ENCODE measurements around the gene PTPRM.

DNA sequence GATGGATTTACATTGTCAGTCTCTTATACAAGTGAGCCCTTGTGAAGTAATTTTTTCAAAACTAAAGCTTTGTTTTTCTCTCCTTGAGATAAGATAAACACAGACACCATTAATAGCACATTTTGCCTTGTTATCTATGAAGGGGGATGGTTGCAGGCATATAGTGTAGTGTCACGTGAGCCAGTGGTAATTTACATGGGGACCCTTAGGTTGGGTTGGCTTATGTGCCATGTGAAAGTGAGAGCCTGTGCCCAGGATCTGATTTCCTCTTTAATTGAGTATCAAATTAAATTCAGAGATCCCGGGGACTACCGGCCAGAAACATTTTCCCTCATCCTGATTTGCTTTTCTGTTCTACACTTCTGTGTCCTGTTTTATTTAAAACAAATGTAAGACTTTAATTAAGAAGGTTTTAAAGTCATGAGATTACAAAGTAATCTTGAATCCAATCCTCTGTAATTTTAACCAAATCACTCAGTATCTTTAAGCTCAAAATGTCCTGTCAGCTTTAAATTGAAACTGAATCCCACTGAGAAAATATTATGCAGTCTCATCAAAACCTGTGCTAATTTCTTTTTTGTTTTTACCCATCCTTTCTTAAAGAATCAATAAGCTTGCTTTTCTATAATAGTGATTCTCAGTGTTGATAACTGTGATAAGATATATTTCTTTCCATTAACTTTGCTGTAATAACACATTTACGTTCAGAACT is 63.8 kb downstream of the PTPRM start:
- TF ChIP-seq EZH2phosphoT487 (IDR thresholded peaks at IDR 0.05; ENCODE audit: borderline replicate concordance, low read depth) (no peak), EP300 (IDR thresholded peaks at IDR 0.05; ENCODE audit: borderline replicate concordance in 1 of 2, low read depth in 1 of 2, low read length in 1 of 2) (peak in 1 of 2 experiments; percentile 65; a peak in 2 of 4 replicates), POLR2AphosphoS5 (IDR thresholded peaks at IDR 0.05; ENCODE audit: low read depth, low read length) (no peak), YY1 (IDR thresholded peaks at IDR 0.05; ENCODE audit: low read depth) (no peak)
- TF ChIP-seq, protein P1, sequence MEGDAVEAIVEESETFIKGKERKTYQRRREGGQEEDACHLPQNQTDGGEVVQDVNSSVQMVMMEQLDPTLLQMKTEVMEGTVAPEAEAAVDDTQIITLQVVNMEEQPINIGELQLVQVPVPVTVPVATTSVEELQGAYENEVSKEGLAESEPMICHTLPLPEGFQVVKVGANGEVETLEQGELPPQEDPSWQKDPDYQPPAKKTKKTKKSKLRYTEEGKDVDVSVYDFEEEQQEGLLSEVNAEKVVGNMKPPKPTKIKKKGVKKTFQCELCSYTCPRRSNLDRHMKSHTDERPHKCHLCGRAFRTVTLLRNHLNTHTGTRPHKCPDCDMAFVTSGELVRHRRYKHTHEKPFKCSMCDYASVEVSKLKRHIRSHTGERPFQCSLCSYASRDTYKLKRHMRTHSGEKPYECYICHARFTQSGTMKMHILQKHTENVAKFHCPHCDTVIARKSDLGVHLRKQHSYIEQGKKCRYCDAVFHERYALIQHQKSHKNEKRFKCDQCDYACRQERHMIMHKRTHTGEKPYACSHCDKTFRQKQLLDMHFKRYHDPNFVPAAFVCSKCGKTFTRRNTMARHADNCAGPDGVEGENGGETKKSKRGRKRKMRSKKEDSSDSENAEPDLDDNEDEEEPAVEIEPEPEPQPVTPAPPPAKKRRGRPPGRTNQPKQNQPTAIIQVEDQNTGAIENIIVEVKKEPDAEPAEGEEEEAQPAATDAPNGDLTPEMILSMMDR (IDR thresholded peaks at IDR 0.05) = no peak
